ENCODE data around the gene GLIPR2. TPM values are rescaled to one million over a fixed set of nuclear protein-coding genes. Genes with fewer than 3 reads are reported as not detected.

GLIPR2 gene
- total and polyA plus RNA-seq, 2 experiments from 2014 or later = 5.1 to 5.7 TPM

GRCh38 chr9:36136894-36137391, 410 bp downstream of the GLIPR2 start:
- Mint-ChIP-seq H3K9me3 (no peaks in the 10 kb centered on the region; the same call in 2 of the 3 replicates), H3K36me3 (ENCODE audit: low read depth) (no peaks in the 10 kb centered on the region), H3K27ac (no peak overlapping the region; the same call in 1 of the 2 replicates), H3K4me1 (peaks cover 32% of the 10 kb centered on the region), H3K4me3 (peak overlapping the region; percentile 81), H3K27me3 (ENCODE audit: insufficient read depth, low read depth, poor library complexity) (peaks cover 63% of the 10 kb centered on the region)
- H3K4me2 ChIP-seq = peak overlapping the region; percentile 99
- H3K27ac ChIP-seq (ENCODE audit: low read depth) = no peak overlapping the region
- no peaks in the 10 kb centered on the region for H3K36me3 ChIP-seq (ENCODE audit: insufficient read depth)
- H3K4me1 ChIP-seq (ENCODE audit: insufficient read depth) = peaks cover 29% of the 10 kb centered on the region
- peaks cover 6% of the 10 kb centered on the region for H4K20me1 ChIP-seq (replicated peaks; ENCODE audit: insufficient read depth)
- no peaks in the 10 kb centered on the region for H3K9me2 ChIP-seq (ENCODE audit: insufficient read depth)
- H3F3A ChIP-seq (replicated peaks; ENCODE audit: low read depth) = peaks cover 7% of the 10 kb centered on the region; the same call in 1 of the 2 replicates
- no peaks in the 10 kb centered on the region for H3K79me2 ChIP-seq (replicated peaks; ENCODE audit: insufficient read depth)
- no peak for TF ChIP-seq CREB1 (CRISPR knock-in tag; IDR thresholded peaks at IDR 0.05; ENCODE audit: low read depth)
- no peak for TF ChIP-seq ZNF331 (CRISPR knock-in tag; IDR thresholded peaks at IDR 0.05; ENCODE audit: low read depth)
- TF ChIP-seq NANOG (IDR thresholded peaks at IDR 0.05; ENCODE audit: borderline replicate concordance) = no peak
- no peak for TF ChIP-seq POLR2AphosphoS5 (IDR thresholded peaks at IDR 0.05; ENCODE audit: low read depth)
- TF ChIP-seq EZH2 (IDR thresholded peaks at IDR 0.05; ENCODE audit: low read depth, unreplicated experiment) = peak; percentile 40
- DNase-seq (ENCODE audit: low spot score) (peak; percentile 47), ATAC-seq (peak; percentile 12)
- H3K27me3 ChIP-seq (ENCODE audit: insufficient read depth) = peaks cover 79% of the 10 kb centered on the region
- peak overlapping the region; percentile 77 for H3K4me3 ChIP-seq
- H2AFZ ChIP-seq = peak overlapping the region; percentile 95

GRCh38 chr9:36137392-36138004, 965 bp downstream of the GLIPR2 start:
- H2AFZ ChIP-seq = peak overlapping the region; percentile 95
- no peaks in the 10 kb centered on the region for H3K79me2 ChIP-seq (replicated peaks; ENCODE audit: insufficient read depth)
- Mint-ChIP-seq H3K4me1 (peaks cover 30% of the 10 kb centered on the region), H3K36me3 (ENCODE audit: low read depth) (no peaks in the 10 kb centered on the region), H3K27ac (no peak overlapping the region; the same call in 1 of the 2 replicates), H3K9me3 (no peaks in the 10 kb centered on the region; the same call in 2 of the 3 replicates), H3K27me3 (ENCODE audit: insufficient read depth, low read depth, poor library complexity) (peaks cover 59% of the 10 kb centered on the region), H3K4me3 (peak overlapping the region; percentile 81)
- peaks cover 7% of the 10 kb centered on the region; the same call in 1 of the 2 replicates for H3F3A ChIP-seq (replicated peaks; ENCODE audit: low read depth)
- no peak for TF ChIP-seq NANOG (IDR thresholded peaks at IDR 0.05; ENCODE audit: borderline replicate concordance)
- no peak for TF ChIP-seq EZH2phosphoT487 (IDR thresholded peaks at IDR 0.05; ENCODE audit: unreplicated experiment)
- TF ChIP-seq CTCF (conservative IDR thresholded peaks at IDR 0.05; ENCODE audit: low read depth in 2 of 2) = no peak
- no peak for TF ChIP-seq JUNB (IDR thresholded peaks at IDR 0.05; ENCODE audit: unreplicated experiment)
- TF ChIP-seq ZNF114 (CRISPR knock-in tag; IDR thresholded peaks at IDR 0.05) = no peak
- H3K9me2 ChIP-seq (ENCODE audit: insufficient read depth) = no peaks in the 10 kb centered on the region
- DNase-seq (ENCODE audit: low spot score) = no peak
- H3K4me2 ChIP-seq = peak overlapping the region; percentile 99
- H3K4me3 ChIP-seq = peak overlapping the region; percentile 77
- peaks cover 6% of the 10 kb centered on the region for H4K20me1 ChIP-seq (replicated peaks; ENCODE audit: insufficient read depth)
- H3K36me3 ChIP-seq (ENCODE audit: insufficient read depth) = no peaks in the 10 kb centered on the region
- H3K27me3 ChIP-seq (ENCODE audit: insufficient read depth) = peaks cover 75% of the 10 kb centered on the region
- ATAC-seq = peak; percentile 4
- no peak overlapping the region for H3K27ac ChIP-seq (ENCODE audit: low read depth)
- peaks cover 24% of the 10 kb centered on the region for H3K4me1 ChIP-seq (ENCODE audit: insufficient read depth)

All from GM23338 (cell line).